ENCODE results near the gene SHF. TPM values are rescaled to one million over a fixed set of nuclear protein-coding genes. Genes with fewer than 3 reads are reported as not detected.

The SHF gene
- total and polyA plus RNA-seq, 2 of the 4 experiments (the other 2 are of a cell fraction) = 1.8 to 3.5 TPM

- CTCF ChIA-PET = no interaction called here
- ATAC-seq (ENCODE audit: low read depth) (no peak), DNase-seq (no peak)
- Histone ChIP-seq H2BK5ac (ENCODE audit: low read depth, low read length, poor library complexity, severe bottlenecking) (no peak overlapping the region), H2BK15ac (ENCODE audit: low read depth, low read length) (no peak overlapping the region), H3K14ac (replicated peaks; ENCODE audit: low read depth, low read length) (no peak overlapping the region), H3K4me1 (ENCODE audit: control insufficient read depth, insufficient read depth, low read length) (no peaks in the 10 kb centered on the region), H3K4me3 (ENCODE audit: insufficient read depth, low read depth, low read length) (no peak overlapping the region), H4K8ac (ENCODE audit: low read depth in 2 of 2, low read length in 2 of 2) (no peak overlapping the region), H2AFZ (replicated peaks; ENCODE audit: low read length, poor library complexity) (no peak overlapping the region), H4K20me1 (ENCODE audit: insufficient read depth, low read length) (no peaks in the 10 kb centered on the region), H2BK120ac (ENCODE audit: low read depth, low read length) (no peak overlapping the region), H4K91ac (ENCODE audit: insufficient read depth, low read depth, low read length) (no peak overlapping the region), H3K27me3 (ENCODE audit: control insufficient read depth, insufficient read depth, low read length) (peaks cover 13% of the 10 kb centered on the region; the same call in 1 of the 2 replicates), H3K56ac (ENCODE audit: extremely low read depth, insufficient read depth, low read length) (no peak overlapping the region), H3K9me1 (ENCODE audit: insufficient read depth, low read length) (no peaks in the 10 kb centered on the region), H3K36me3 (ENCODE audit: control insufficient read depth, insufficient read depth, low read length) (no peaks in the 10 kb centered on the region), H3K79me1 (ENCODE audit: low read depth in 1 of 2, low read length in 2 of 2) (no peaks in the 10 kb centered on the region), H2BK20ac (ENCODE audit: low read depth, low read length) (no peak overlapping the region), H4K5ac (ENCODE audit: low read depth, low read length) (no peak overlapping the region), H2AK5ac (ENCODE audit: low read depth, low read length) (no peak overlapping the region), H2AK9ac (replicated peaks; ENCODE audit: low read depth, low read length, poor library complexity) (no peak overlapping the region), H3K4ac (ENCODE audit: low read depth, low read length) (no peak overlapping the region), H3K18ac (ENCODE audit: low read depth, low read length) (no peak overlapping the region), H3K4me2 (ENCODE audit: low read depth, low read length) (no peak overlapping the region), H3K9ac (ENCODE audit: low read depth, low read length) (no peak overlapping the region), H3K9me3 (ENCODE audit: control insufficient read depth, insufficient read depth, low read length) (no peaks in the 10 kb centered on the region), H3K27ac (ENCODE audit: insufficient read depth, low read length) (no peak overlapping the region), H3K23ac (ENCODE audit: low read depth, low read length) (no peak overlapping the region)
- POLR2A ChIA-PET (ENCODE audit: unreplicated experiment) = no interaction called here
- BruUV-seq (replicated peaks) = no TSS peak
- dilution Hi-C loops (cut with HindIII; ENCODE audit: low sequenced_read_pairs, unreplicated experiment) (no loop called here), in situ Hi-C loops (cut with MboI; ENCODE audit: low sequenced_read_pairs) (no loop called here), intact Hi-C loops (cut with micrococcal nuclease) (no loop called here)
- TF ChIP-seq RFX5 (IDR thresholded peaks at IDR 0.05; ENCODE audit: low read depth, low read length) (no peak), ELK1 (IDR thresholded peaks at IDR 0.05; ENCODE audit: borderline replicate concordance, low read depth, low read length) (no peak), NFE2L2 (IDR thresholded peaks at IDR 0.05; ENCODE audit: low read depth, low read length) (no peak), MXI1 (IDR thresholded peaks at IDR 0.05; ENCODE audit: borderline replicate concordance, low read depth, low read length) (no peak), CEBPB (IDR thresholded peaks at IDR 0.05; ENCODE audit: low read depth, low read length) (no peak), FOS (IDR thresholded peaks at IDR 0.05; ENCODE audit: low read depth, low read length) (no peak), MAZ (IDR thresholded peaks at IDR 0.05; ENCODE audit: borderline replicate concordance, low read depth, low read length) (no peak), RAD21 (IDR thresholded peaks at IDR 0.05; ENCODE audit: low read length) (no peak), BHLHE40 (IDR thresholded peaks at IDR 0.05; ENCODE audit: low read depth, low read length) (no peak), SMC3 (IDR thresholded peaks at IDR 0.05; ENCODE audit: low read depth, low read length) (no peak), POLR2A (IDR thresholded peaks at IDR 0.05; ENCODE audit: low read depth, low read length) (no peak), CHD1 (IDR thresholded peaks at IDR 0.05; ENCODE audit: low read depth, low read length) (no peak), MAFK (IDR thresholded peaks at IDR 0.05; ENCODE audit: low read depth, low read length) (no peak), RCOR1 (IDR thresholded peaks at IDR 0.05; ENCODE audit: insufficient replicate concordance, low read length) (no peak)
- TF ChIP-seq, protein P1, sequence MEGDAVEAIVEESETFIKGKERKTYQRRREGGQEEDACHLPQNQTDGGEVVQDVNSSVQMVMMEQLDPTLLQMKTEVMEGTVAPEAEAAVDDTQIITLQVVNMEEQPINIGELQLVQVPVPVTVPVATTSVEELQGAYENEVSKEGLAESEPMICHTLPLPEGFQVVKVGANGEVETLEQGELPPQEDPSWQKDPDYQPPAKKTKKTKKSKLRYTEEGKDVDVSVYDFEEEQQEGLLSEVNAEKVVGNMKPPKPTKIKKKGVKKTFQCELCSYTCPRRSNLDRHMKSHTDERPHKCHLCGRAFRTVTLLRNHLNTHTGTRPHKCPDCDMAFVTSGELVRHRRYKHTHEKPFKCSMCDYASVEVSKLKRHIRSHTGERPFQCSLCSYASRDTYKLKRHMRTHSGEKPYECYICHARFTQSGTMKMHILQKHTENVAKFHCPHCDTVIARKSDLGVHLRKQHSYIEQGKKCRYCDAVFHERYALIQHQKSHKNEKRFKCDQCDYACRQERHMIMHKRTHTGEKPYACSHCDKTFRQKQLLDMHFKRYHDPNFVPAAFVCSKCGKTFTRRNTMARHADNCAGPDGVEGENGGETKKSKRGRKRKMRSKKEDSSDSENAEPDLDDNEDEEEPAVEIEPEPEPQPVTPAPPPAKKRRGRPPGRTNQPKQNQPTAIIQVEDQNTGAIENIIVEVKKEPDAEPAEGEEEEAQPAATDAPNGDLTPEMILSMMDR (conservative IDR thresholded peaks at IDR 0.05; ENCODE audit: low read depth, low read length) = no peak
- WGBS, 2 experiments (ENCODE audit: extremely low coverage in 2 of 2, insufficient read length in 1 of 2) = no CpG with 5 or more reads among the region's 4 CpGs
These were observed 34.2 kb upstream of the SHF start for GRCh38 chr15:45221967-45222366.
